Measurements from ENCODE around the gene ZNF688.
"Not testable (repeated sequence)": the region's sequence is repeated elsewhere in the genome, so short reads cannot be mapped to it uniquely, and the experiment has no call there.

ZNF688 gene

DNA sequence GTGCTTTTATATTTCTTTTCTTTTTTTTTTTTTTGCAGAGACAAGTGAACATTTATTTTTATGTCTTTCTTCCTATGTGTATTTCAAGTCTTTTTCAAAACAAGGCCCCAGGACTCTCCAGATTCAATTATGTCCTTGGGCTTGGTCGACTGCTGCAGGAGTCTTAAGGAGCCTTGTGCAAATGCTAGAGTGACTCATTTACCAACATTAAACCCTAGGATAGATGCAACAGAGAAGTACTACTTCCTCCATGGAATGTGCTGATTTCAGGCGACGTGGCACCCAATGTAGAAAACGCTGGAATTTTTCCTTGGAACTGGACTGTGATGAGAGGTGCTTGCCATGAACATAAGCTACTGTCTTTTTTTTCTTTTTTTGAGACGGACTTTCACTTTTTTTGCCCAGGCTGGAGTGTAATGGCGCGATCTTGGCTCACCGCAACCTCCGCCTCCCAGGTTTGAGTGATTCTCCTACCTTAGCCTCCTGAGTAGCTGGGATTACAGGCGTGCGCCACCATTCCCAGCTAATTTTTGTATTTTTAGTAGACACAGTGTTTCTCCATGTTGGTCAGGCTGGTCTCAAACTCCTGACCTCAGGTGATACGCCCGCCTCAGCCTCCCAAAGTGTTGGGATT is 35.0 kb downstream of the ZNF688 start:
- H3K4me3 ChIP-seq (ENCODE audit: low read depth, low read length); DNase-seq (ENCODE audit: low read depth): not testable (repeated sequence)

- peak overlapping the region; percentile 64 for H3K4me3 ChIP-seq (ENCODE audit: low read depth, low read length)
- peak; percentile 25 for DNase-seq (ENCODE audit: low read depth)
Measured at GRCh38 chr16:30535777-30536190, 35.7 kb downstream of the ZNF688 start.

DNA sequence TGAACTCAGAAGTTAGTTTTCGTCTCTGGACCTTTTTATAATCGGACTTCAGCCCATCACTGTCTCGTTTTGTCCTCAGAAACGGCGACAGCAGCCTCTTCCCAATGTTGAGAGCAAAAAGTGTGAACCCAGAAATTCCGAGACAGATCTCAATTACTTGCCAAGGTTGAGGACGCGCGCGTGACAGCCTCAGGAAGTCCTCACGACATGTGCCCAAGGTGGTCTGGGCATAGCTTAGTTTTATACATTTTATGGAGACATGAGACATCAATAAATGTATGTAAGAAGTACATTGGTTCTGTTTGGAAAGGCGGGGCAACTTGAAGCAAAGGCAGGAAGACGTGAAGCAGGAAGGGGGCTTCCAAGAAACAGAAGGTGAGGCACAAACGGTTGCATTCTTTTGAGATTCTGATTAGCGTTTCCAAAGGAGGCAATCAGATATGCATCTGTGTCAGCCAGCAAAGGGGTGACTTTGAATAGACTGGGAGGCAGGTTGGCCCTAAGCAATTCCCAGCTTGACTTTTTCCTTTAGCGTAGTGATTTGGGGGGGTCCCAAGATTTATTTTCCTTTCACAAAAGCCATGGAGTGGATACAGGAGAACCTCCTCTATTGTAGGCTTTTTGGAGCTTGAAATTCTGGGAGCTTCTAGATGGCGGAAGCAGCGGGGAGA is 36.3 kb downstream of the ZNF688 start:
- peak overlapping the region; percentile 64 for H3K4me3 ChIP-seq (ENCODE audit: low read depth, low read length)
- DNase-seq (ENCODE audit: low read depth), result no peak

GRCh38 chr16:30534368-30535105 is 37.0 kb downstream of the ZNF688 start, which contains the start of gene ZNF747:
TSS of gene ZNF747 (minus strand) at chr16:30534858. CDS start at chr16:30534679, 179 bp downstream.
- peak within 1 kb of the TSS; percentile 64 for H3K4me3 ChIP-seq (ENCODE audit: low read depth, low read length)
- peak; percentile 28 for DNase-seq (ENCODE audit: low read depth)

GRCh38 chr16:30533748-30534367 is 37.7 kb downstream of the ZNF688 start:
- peak overlapping the region; percentile 64 for H3K4me3 ChIP-seq (ENCODE audit: low read depth, low read length)
- no peak for DNase-seq (ENCODE audit: low read depth)

- DNase-seq (ENCODE audit: low read depth), result no peak
- no peak overlapping the region for H3K4me3 ChIP-seq (ENCODE audit: low read depth, low read length)
Measured at GRCh38 chr16:30533146-30533522, 38.4 kb downstream of the ZNF688 start.

- no peak overlapping the region for H3K4me3 ChIP-seq (ENCODE audit: low read depth, low read length)
Measured at GRCh38 chr16:30532285-30533145, 39.0 kb downstream of the ZNF688 start.

GRCh38 chr16:30530163-30531037 is 41.1 kb downstream of the ZNF688 start:
- H3K4me3 ChIP-seq (ENCODE audit: low read depth, low read length), result no peak overlapping the region
- DNase-seq (ENCODE audit: low read depth), result no peak

More at GRCh38 chr16:30532285-30533145, 39.0 kb downstream of the ZNF688 start:
- no peak for DNase-seq (ENCODE audit: low read depth)

DNA sequence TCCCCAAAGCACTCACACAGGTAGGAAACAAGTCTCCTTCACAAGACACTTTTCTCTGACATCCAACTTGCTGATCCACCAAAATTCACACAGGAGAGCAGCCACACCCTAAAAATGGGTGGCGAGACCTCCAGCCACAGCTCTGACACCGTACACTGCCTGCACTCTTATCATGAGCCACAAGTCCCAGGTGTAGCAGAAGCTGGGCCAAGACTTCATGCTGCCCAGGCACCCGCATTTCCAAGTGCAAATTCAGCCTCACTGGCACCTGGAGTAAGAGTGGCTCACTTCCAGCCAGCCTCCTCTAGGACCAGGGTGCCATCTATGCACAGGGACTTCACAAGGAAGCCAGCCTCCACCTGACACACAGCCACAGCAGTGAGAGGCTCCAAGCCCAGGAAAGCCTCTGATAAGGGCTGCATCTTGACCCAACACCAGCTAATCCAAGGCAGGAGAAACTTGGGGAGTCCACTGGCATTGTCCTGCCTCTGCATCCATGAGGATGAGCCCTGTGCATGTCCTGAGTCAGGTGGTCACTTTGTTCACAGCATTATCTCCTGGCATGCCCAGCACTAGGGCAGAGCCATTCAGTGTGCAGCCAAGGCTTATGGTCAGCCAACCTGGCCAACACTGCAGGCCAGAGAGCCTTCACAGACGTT is 42.6 kb downstream of the ZNF688 start:
- no peak overlapping the region for H3K4me3 ChIP-seq (ENCODE audit: low read depth, low read length)
- no peak for DNase-seq (ENCODE audit: low read depth)

- H3K4me3 ChIP-seq (ENCODE audit: low read depth, low read length), result peak overlapping the region; percentile 14
- no peak for DNase-seq (ENCODE audit: low read depth)
Measured at GRCh38 chr16:30527635-30528178, 43.8 kb downstream of the ZNF688 start.

GRCh38 chr16:30526823-30527634 is 44.5 kb downstream of the ZNF688 start:
- H3K4me3 ChIP-seq (ENCODE audit: low read depth, low read length), result peak overlapping the region; percentile 86
- DNase-seq (ENCODE audit: low read depth), result peak; percentile 90

GRCh38 chr16:30526137-30526822 is 45.2 kb downstream of the ZNF688 start, which contains the start of gene ZNF768:
TSS of gene ZNF768 (minus strand) at chr16:30526566. CDS start at chr16:30526413, 153 bp downstream.
- H3K4me3 ChIP-seq (ENCODE audit: low read depth, low read length), result peak within 1 kb of the TSS; percentile 86
- no peak for DNase-seq (ENCODE audit: low read depth)

- no peak for DNase-seq (ENCODE audit: low read depth)
Measured at GRCh38 chr16:30525844-30526136, 45.7 kb downstream of the ZNF688 start.

DNA sequence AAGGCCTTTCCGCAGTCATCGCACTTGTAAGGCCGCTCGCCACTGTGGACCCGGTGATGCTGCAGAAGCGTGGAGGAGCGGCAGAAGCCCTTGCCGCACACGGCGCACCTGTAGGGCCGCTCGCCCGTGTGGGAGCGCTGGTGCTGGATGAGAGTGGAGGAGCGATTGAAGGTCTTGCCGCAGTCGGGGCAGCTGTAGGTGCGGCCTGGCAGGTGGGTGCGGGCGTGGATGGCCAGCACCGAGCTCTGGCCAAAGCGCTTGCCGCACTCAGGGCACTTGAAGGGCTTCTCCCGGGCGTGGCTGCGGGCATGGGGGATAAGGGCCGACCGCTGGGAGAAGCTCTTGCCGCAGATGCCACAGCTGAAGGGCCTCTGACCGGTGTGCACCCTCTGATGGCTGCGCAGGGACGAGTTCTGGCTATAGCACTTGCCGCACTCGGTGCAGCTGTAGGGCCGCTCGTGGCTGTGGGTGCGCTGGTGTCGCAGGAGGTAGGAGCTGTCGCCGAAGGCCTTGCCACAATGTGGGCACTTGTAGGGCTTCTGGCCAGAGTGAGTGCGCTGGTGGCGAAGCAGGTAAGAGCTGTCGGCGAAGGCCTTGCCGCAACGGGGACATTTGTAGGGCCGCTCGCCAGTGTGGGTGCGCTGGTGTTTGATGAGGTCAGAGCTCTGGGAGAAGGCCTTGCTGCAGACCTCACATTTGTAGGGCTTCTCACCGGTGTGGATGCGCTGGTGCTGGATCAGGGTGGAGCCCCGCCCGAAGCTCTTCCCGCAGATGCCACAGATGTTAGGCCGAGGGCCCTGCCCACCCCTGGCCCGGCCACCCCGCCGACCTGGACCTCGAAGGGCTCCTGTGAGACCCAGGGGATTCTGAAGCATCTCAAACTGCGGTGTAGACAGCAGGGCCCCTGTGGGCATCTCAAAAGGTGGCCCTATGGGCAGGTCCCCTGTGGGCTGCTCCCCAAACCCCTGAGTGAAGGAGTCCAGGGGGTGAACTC is 46.6 kb downstream of the ZNF688 start:
- H3K4me3 ChIP-seq (ENCODE audit: low read depth, low read length), result no peak overlapping the region
- no peak for DNase-seq (ENCODE audit: low read depth)

More at GRCh38 chr16:30525844-30526136, 45.7 kb downstream of the ZNF688 start:
- H3K4me3 ChIP-seq (ENCODE audit: low read depth, low read length), result peak overlapping the region; percentile 86
